CD4-positive, alpha-beta T cell treated with Interleukin-15 for 4 hours (primary cell): Measurements from ENCODE around the gene RTP4.

Experiments used
- DNase-seq: peaks from one replicate; pipeline ENCODE4 v3.0.0-alpha.2; 2020; ENCODE audit warnings: low spot score

RTP4 gene

GRCh38 chr3:187368251-187369088, at the start of gene RTP4:
Gene RTP4, plus strand, starts transcription at chr3:187368385. Its CDS starts 57 bp downstream, at chr3:187368442.
- peak; percentile 64 for DNase-seq

- DNase-seq: peak; percentile 41
Observed at GRCh38 chr3:187318819-187319616, 49.2 kb upstream of the RTP4 start.

- DNase-seq: peak; percentile 48
Observed at GRCh38 chr3:187319699-187320302, 48.4 kb upstream of the RTP4 start.

GRCh38 chr3:187321766-187322165, 46.4 kb upstream of the RTP4 start:
- DNase-seq: no peak

- no peak for DNase-seq
Observed at GRCh38 chr3:187322291-187322690, 45.9 kb upstream of the RTP4 start.

- DNase-seq: no peak
Observed at GRCh38 chr3:187323091-187323490, 45.1 kb upstream of the RTP4 start.

GRCh38 chr3:187325632-187326031, 42.6 kb upstream of the RTP4 start:
- no peak for DNase-seq

- no peak for DNase-seq
Observed at GRCh38 chr3:187327845-187328244, 40.3 kb upstream of the RTP4 start.

GRCh38 chr3:187328691-187329090, 39.5 kb upstream of the RTP4 start:
- DNase-seq: no peak

GRCh38 chr3:187334904-187335303, 33.3 kb upstream of the RTP4 start:
- DNase-seq: no peak

- no peak for DNase-seq
Observed at GRCh38 chr3:187336322-187336721, 31.9 kb upstream of the RTP4 start.

- no peak for DNase-seq
Observed at GRCh38 chr3:187340578-187340977, 27.6 kb upstream of the RTP4 start.

GRCh38 chr3:187342255-187342654, 25.9 kb upstream of the RTP4 start:
- DNase-seq: no peak

- no peak for DNase-seq
Observed at GRCh38 chr3:187343670-187344069, 24.5 kb upstream of the RTP4 start.

GRCh38 chr3:187352581-187353575, 15.3 kb upstream of the RTP4 start:
- no peak for DNase-seq

GRCh38 chr3:187358068-187358467, 10.1 kb upstream of the RTP4 start:
- DNase-seq: no peak

GRCh38 chr3:187359798-187360486, 8.2 kb upstream of the RTP4 start:
- DNase-seq: no peak

GRCh38 chr3:187360596-187360995, 7.6 kb upstream of the RTP4 start:
- no peak for DNase-seq

GRCh38 chr3:187361835-187362234, 6.3 kb upstream of the RTP4 start:
- DNase-seq: no peak

GRCh38 chr3:187367561-187368103, 553 bp upstream of the RTP4 start:
- DNase-seq: no peak

- DNase-seq: no peak
Observed at GRCh38 chr3:187369089-187369447, 883 bp downstream of the RTP4 start.
